GM19099 (cell line): ENCODE measurements around the gene CRNKL1.

Experiments
- POLR2A ChIP-seq: IDR thresholded peaks from 3 replicates; pipeline ENCODE4 v1.6.1; 2011; ENCODE audit warnings: low read depth; ENCODE audit not compliant: insufficient read length; ENCODE audit errors: extremely low read depth

Gene CRNKL1

GRCh38 chr20:19987046-19987445, 65.2 kb downstream of the CRNKL1 start:
- no peak for TF ChIP-seq POLR2A

GRCh38 chr20:19986419-19986818, 65.8 kb downstream of the CRNKL1 start:
- no peak for TF ChIP-seq POLR2A
